ENCODE results near the gene PCMT1.

GRCh38 chr6:149783551-149783950 lies 34.0 kb downstream of the PCMT1 start:
- no peak for TF ChIP-seq CTCF (IDR thresholded peaks at IDR 0.05)
- no peak for TF ChIP-seq EZH2 (IDR thresholded peaks at IDR 0.05; ENCODE audit: borderline replicate concordance, insufficient read depth, low read depth, low read length, poor library complexity, severe bottlenecking)
